ENCODE measurements around the gene AQP5.

AQP5 gene

GRCh38 chr12:49967042-49967776, 5.5 kb downstream of the AQP5 start:
- Histone ChIP-seq H3K36me3 (ENCODE audit: control insufficient read depth, insufficient read depth, low read length) (no peaks in the 10 kb centered on the region), H3K9me3 (ENCODE audit: control insufficient read depth, low read length) (no peaks in the 10 kb centered on the region), H3K27ac (ENCODE audit: low read depth, low read length, severe bottlenecking) (no peak overlapping the region), H3K4me3 (ENCODE audit: extremely low read depth, insufficient read depth, low read length, poor library complexity, severe bottlenecking) (peak overlapping the region; percentile 21), H3K4me1 (ENCODE audit: control insufficient read depth, insufficient read depth, low read length, poor library complexity, severe bottlenecking) (peaks cover 7% of the 10 kb centered on the region)
- WGBS, 2 experiments (ENCODE audit: insufficient coverage in 2 of 2), result 7 to 8% methylated on average over 28 of the region's 40 CpGs

- Histone ChIP-seq H3K4me1 (ENCODE audit: control insufficient read depth, insufficient read depth, low read length, poor library complexity, severe bottlenecking) (peaks cover 7% of the 10 kb centered on the region), H3K27ac (ENCODE audit: low read depth, low read length, severe bottlenecking) (no peak overlapping the region), H3K4me3 (ENCODE audit: extremely low read depth, insufficient read depth, low read length, poor library complexity, severe bottlenecking) (no peak overlapping the region), H3K9me3 (ENCODE audit: control insufficient read depth, low read length) (no peaks in the 10 kb centered on the region), H3K36me3 (ENCODE audit: control insufficient read depth, insufficient read depth, low read length) (no peaks in the 10 kb centered on the region)
- WGBS, 2 experiments (ENCODE audit: insufficient coverage in 2 of 2), result 44 to 60% methylated on average over 12 to 13 of the region's 15 CpGs
Observed at GRCh38 chr12:49967777-49968250, 6.1 kb downstream of the AQP5 start.

GRCh38 chr12:49968471-49968870, 6.8 kb downstream of the AQP5 start:
- H3K4me1 ChIP-seq (ENCODE audit: control insufficient read depth, insufficient read depth, low read length, poor library complexity, severe bottlenecking), result peaks cover 7% of the 10 kb centered on the region
- no peaks in the 10 kb centered on the region for H3K36me3 ChIP-seq (ENCODE audit: control insufficient read depth, insufficient read depth, low read length)
- no peak overlapping the region for H3K27ac ChIP-seq (ENCODE audit: low read depth, low read length, severe bottlenecking)
- no peaks in the 10 kb centered on the region for H3K9me3 ChIP-seq (ENCODE audit: control insufficient read depth, low read length)
- WGBS, 2 experiments (ENCODE audit: insufficient coverage in 2 of 2), result 84 to 98% methylated on average over 3 of the region's 6 CpGs
- H3K4me3 ChIP-seq (ENCODE audit: extremely low read depth, insufficient read depth, low read length, poor library complexity, severe bottlenecking), result no peak overlapping the region

GRCh38 chr12:49969027-49969426, 7.4 kb downstream of the AQP5 start:
- WGBS, 2 experiments (ENCODE audit: insufficient coverage in 2 of 2), result 89 to 90% methylated on average over 4 to 5 of the region's 5 CpGs
- Histone ChIP-seq H3K27ac (ENCODE audit: low read depth, low read length, severe bottlenecking) (no peak overlapping the region), H3K9me3 (ENCODE audit: control insufficient read depth, low read length) (no peaks in the 10 kb centered on the region), H3K4me3 (ENCODE audit: extremely low read depth, insufficient read depth, low read length, poor library complexity, severe bottlenecking) (no peak overlapping the region), H3K36me3 (ENCODE audit: control insufficient read depth, insufficient read depth, low read length) (no peaks in the 10 kb centered on the region), H3K4me1 (ENCODE audit: control insufficient read depth, insufficient read depth, low read length, poor library complexity, severe bottlenecking) (peaks cover 7% of the 10 kb centered on the region)

- peaks cover 7% of the 10 kb centered on the region for H3K4me1 ChIP-seq (ENCODE audit: control insufficient read depth, insufficient read depth, low read length, poor library complexity, severe bottlenecking)
- H3K9me3 ChIP-seq (ENCODE audit: control insufficient read depth, low read length), result no peaks in the 10 kb centered on the region
- no peak overlapping the region for H3K4me3 ChIP-seq (ENCODE audit: extremely low read depth, insufficient read depth, low read length, poor library complexity, severe bottlenecking)
- H3K27ac ChIP-seq (ENCODE audit: low read depth, low read length, severe bottlenecking), result no peak overlapping the region
- no peaks in the 10 kb centered on the region for H3K36me3 ChIP-seq (ENCODE audit: control insufficient read depth, insufficient read depth, low read length)
- 96 to 97% methylated on average over 12 of the region's 12 CpGs for WGBS, 2 experiments (ENCODE audit: insufficient coverage in 2 of 2)
Observed at GRCh38 chr12:49969651-49970429, 8.2 kb downstream of the AQP5 start.

GRCh38 chr12:49970658-49971057, 9.0 kb downstream of the AQP5 start:
- H3K36me3 ChIP-seq (ENCODE audit: control insufficient read depth, insufficient read depth, low read length), result no peaks in the 10 kb centered on the region
- H3K27ac ChIP-seq (ENCODE audit: low read depth, low read length, severe bottlenecking), result no peak overlapping the region
- H3K4me1 ChIP-seq (ENCODE audit: control insufficient read depth, insufficient read depth, low read length, poor library complexity, severe bottlenecking), result peaks cover 7% of the 10 kb centered on the region
- H3K4me3 ChIP-seq (ENCODE audit: extremely low read depth, insufficient read depth, low read length, poor library complexity, severe bottlenecking), result no peak overlapping the region
- WGBS, 2 experiments (ENCODE audit: insufficient coverage in 2 of 2), result 77 to 87% methylated on average over 9 to 10 of the region's 10 CpGs
- H3K9me3 ChIP-seq (ENCODE audit: control insufficient read depth, low read length), result no peaks in the 10 kb centered on the region

GRCh38 chr12:49971141-49971540, 9.5 kb downstream of the AQP5 start:
- WGBS, 2 experiments (ENCODE audit: insufficient coverage in 2 of 2), result 88 to 95% methylated on average over 3 to 5 of the region's 6 CpGs
- no peak overlapping the region for H3K27ac ChIP-seq (ENCODE audit: low read depth, low read length, severe bottlenecking)

GRCh38 chr12:49972129-49972528, 10.5 kb downstream of the AQP5 start:
- no peaks in the 10 kb centered on the region for H3K36me3 ChIP-seq (ENCODE audit: control insufficient read depth, insufficient read depth, low read length)
- 83 to 87% methylated on average over 3 to 5 of the region's 9 CpGs for WGBS, 2 experiments (ENCODE audit: insufficient coverage in 2 of 2)
- peaks cover 6% of the 10 kb centered on the region for H3K4me1 ChIP-seq (ENCODE audit: control insufficient read depth, insufficient read depth, low read length, poor library complexity, severe bottlenecking)
- no peak overlapping the region for H3K4me3 ChIP-seq (ENCODE audit: extremely low read depth, insufficient read depth, low read length, poor library complexity, severe bottlenecking)
- H3K27ac ChIP-seq (ENCODE audit: low read depth, low read length, severe bottlenecking), result no peak overlapping the region
- H3K9me3 ChIP-seq (ENCODE audit: control insufficient read depth, low read length), result no peaks in the 10 kb centered on the region

More at GRCh38 chr12:49971141-49971540, 9.5 kb downstream of the AQP5 start:
- Histone ChIP-seq H3K36me3 (ENCODE audit: control insufficient read depth, insufficient read depth, low read length) (no peaks in the 10 kb centered on the region), H3K9me3 (ENCODE audit: control insufficient read depth, low read length) (no peaks in the 10 kb centered on the region), H3K4me3 (ENCODE audit: extremely low read depth, insufficient read depth, low read length, poor library complexity, severe bottlenecking) (no peak overlapping the region), H3K4me1 (ENCODE audit: control insufficient read depth, insufficient read depth, low read length, poor library complexity, severe bottlenecking) (peaks cover 7% of the 10 kb centered on the region)

- Histone ChIP-seq H3K36me3 (ENCODE audit: control insufficient read depth, insufficient read depth, low read length) (no peaks in the 10 kb centered on the region), H3K4me1 (ENCODE audit: control insufficient read depth, insufficient read depth, low read length, poor library complexity, severe bottlenecking) (no peaks in the 10 kb centered on the region), H3K4me3 (ENCODE audit: extremely low read depth, insufficient read depth, low read length, poor library complexity, severe bottlenecking) (no peak within 1 kb of the TSS), H3K9me3 (ENCODE audit: control insufficient read depth, low read length) (no peaks in the 10 kb centered on the region), H3K27ac (ENCODE audit: low read depth, low read length, severe bottlenecking) (no peak within 1 kb of the TSS)
- 92 to 93% methylated on average over 16 to 17 of the region's 18 CpGs for WGBS, 2 experiments (ENCODE audit: insufficient coverage in 2 of 2)
Observed at GRCh38 chr12:49972641-49973360, 11.1 kb downstream of the AQP5 start, which contains the start of gene AQP6. AQP6 (plus strand) TSS chr12:49972947; CDS start chr12:49973174, 227 bp downstream.

- WGBS, 2 experiments (ENCODE audit: insufficient coverage in 2 of 2), result 93 to 97% methylated on average over 11 to 18 of the region's 19 CpGs
- Histone ChIP-seq H3K9me3 (ENCODE audit: control insufficient read depth, low read length) (no peaks in the 10 kb centered on the region), H3K36me3 (ENCODE audit: control insufficient read depth, insufficient read depth, low read length) (no peaks in the 10 kb centered on the region)
Observed at GRCh38 chr12:49973361-49973830, 11.7 kb downstream of the AQP5 start.

More at GRCh38 chr12:49973361-49973830, 11.7 kb downstream of the AQP5 start:
- no peak overlapping the region for H3K4me3 ChIP-seq (ENCODE audit: extremely low read depth, insufficient read depth, low read length, poor library complexity, severe bottlenecking)
- H3K4me1 ChIP-seq (ENCODE audit: control insufficient read depth, insufficient read depth, low read length, poor library complexity, severe bottlenecking), result no peaks in the 10 kb centered on the region
- H3K27ac ChIP-seq (ENCODE audit: low read depth, low read length, severe bottlenecking), result no peak overlapping the region

Measured in mesodermal cell (in vitro differentiated cells).